IPS DF 6.9 (cell line): ENCODE measurements around the gene SHMT1.
"Not testable (repeated sequence)": the region's sequence is repeated elsewhere in the genome, so short reads cannot be mapped to it uniquely, and the experiment has no call there.

Experiments used
- DNase-seq: peaks from one replicate; pipeline ENCODE4 v3.0.0-alpha.2; 2013; ENCODE audit warnings: low read depth, low spot score
- H3K27ac ChIP-seq: one replicate; pipeline ENCODE4 v1.5.1; 2013; ENCODE audit warnings: low read length, control low read depth
- H3K27me3 ChIP-seq: 2 replicates; pipeline ENCODE4 v1.6.1; 2013; ENCODE audit warnings: mild to moderate bottlenecking, low read length; ENCODE audit not compliant: control insufficient read depth, insufficient read depth
- H3K36me3 ChIP-seq: 2 replicates; pipeline ENCODE4 v1.6.1; 2013; ENCODE audit warnings: low read length; ENCODE audit not compliant: control insufficient read depth, insufficient read depth
- H3K4me1 ChIP-seq: 2 replicates; pipeline ENCODE4 v1.6.1; 2013; ENCODE audit warnings: low read length; ENCODE audit not compliant: control insufficient read depth, insufficient read depth
- H3K4me3 ChIP-seq: 2 replicates; pipeline ENCODE4 v1.5.1; 2013; ENCODE audit warnings: mild to moderate bottlenecking, low read length
- H3K9me3 ChIP-seq: 2 replicates; pipeline ENCODE4 v1.6.1; 2013; ENCODE audit warnings: low read length, inconsistent platforms; ENCODE audit not compliant: control insufficient read depth, insufficient read depth
- WGBS: extraction: QIAGEN DNeasy Blood & Tissue Kit; methylation state at CpG from one replicate; pipeline ENCODE4 v1.1.7; 2013; ENCODE audit warnings: mixed read lengths, missing lambda C conversion rate; ENCODE audit not compliant: insufficient read length, insufficient coverage; 5-methylcytosine and 5-hydroxymethylcytosine counted together

SHMT1 gene

GRCh38 chr17:18360518-18360917 lies 2.8 kb downstream of the SHMT1 start:
- Histone ChIP-seq H3K27me3 (0 out of 2 replicates have a peak, but pooled peaks cover 2% of the 10 kb centered on the region), H3K4me1 (no peaks in the 10 kb centered on the region), H3K27ac (no peak overlapping the region), H3K4me3 (no peak overlapping the region), H3K36me3 (peaks cover 2% of the 10 kb centered on the region; the same call in 1 of the 2 replicates), H3K9me3 (no peaks in the 10 kb centered on the region)
- no peak for DNase-seq
- WGBS, result no CpG with 5 or more reads among the region's 8 CpGs

DNA sequence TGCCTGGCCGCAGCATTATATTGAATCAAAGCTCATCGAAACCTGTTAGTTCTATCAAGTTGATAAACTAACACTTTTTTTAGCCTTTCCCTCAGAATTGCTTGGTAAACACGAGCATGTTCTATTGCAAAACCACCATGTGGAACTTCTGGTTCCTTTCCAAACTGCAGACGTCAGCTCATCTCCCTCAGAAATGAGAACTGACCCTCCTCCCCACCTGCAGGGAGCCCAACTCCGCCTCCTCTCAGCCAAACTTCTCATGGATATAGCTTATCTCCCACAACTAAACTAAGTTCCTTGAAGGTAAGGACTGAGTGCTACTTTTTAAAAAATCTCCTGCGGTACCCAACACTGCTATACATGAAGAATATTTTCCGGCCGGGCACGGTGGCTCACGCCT lies 6.7 kb downstream of the SHMT1 start:
- Histone ChIP-seq H3K4me1 (no peaks in the 10 kb centered on the region), H3K27me3 (no peaks in the 10 kb centered on the region), H3K27ac (no peak overlapping the region), H3K4me3 (no peak overlapping the region), H3K36me3 (peaks cover 13% of the 10 kb centered on the region), H3K9me3 (no peaks in the 10 kb centered on the region)
- DNase-seq, result no peak
- no CpG with 5 or more reads among the region's 10 CpGs for WGBS

GRCh38 chr17:18353541-18353940 lies 9.8 kb downstream of the SHMT1 start:
- H3K27ac ChIP-seq, result no peak overlapping the region
- no CpG with 5 or more reads among the region's 6 CpGs for WGBS
- DNase-seq, result no peak
- no peak overlapping the region for H3K4me3 ChIP-seq
- peaks cover 17% of the 10 kb centered on the region for H3K36me3 ChIP-seq
- H3K4me1 ChIP-seq, result no peaks in the 10 kb centered on the region
- H3K27me3 ChIP-seq, result no peaks in the 10 kb centered on the region
- no peaks in the 10 kb centered on the region for H3K9me3 ChIP-seq

- peaks cover 50% of the 10 kb centered on the region for H3K36me3 ChIP-seq
These were observed 19.3 kb downstream of the SHMT1 start for GRCh38 chr17:18344021-18344420.

DNA sequence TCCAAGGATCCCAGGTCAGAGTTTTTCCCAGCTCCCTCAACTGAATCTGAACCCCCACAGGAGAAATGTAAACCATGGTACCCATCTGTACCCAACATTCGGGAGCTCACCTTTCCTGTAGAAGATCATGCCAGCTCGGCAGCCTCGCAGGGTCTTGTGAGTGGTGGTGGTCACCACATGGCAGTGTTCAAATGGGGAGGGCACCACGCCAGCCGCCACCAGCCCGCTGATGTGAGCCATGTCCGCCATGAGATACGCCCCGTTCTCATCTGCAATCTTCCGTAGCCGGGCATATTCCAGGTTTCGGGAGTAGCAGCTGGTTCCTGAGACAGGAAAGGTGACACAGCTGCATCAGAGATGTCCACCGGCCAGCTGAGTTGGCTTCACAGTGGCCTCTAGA lies 23.4 kb downstream of the SHMT1 start:
- no CpG with 5 or more reads among the region's 13 CpGs for WGBS
- Histone ChIP-seq H3K27ac (no peak overlapping the region), H3K4me1 (no peaks in the 10 kb centered on the region), H3K4me3 (no peak overlapping the region), H3K9me3 (no peaks in the 10 kb centered on the region), H3K27me3 (no peaks in the 10 kb centered on the region), H3K36me3 (peaks cover 31% of the 10 kb centered on the region)
- no peak for DNase-seq

More at GRCh38 chr17:18344021-18344420, 19.3 kb downstream of the SHMT1 start:
- Histone ChIP-seq H3K27ac (no peak overlapping the region), H3K9me3 (no peaks in the 10 kb centered on the region), H3K4me1 (no peaks in the 10 kb centered on the region), H3K4me3 (no peak overlapping the region), H3K27me3 (no peaks in the 10 kb centered on the region)
- no peak for DNase-seq
- no CpG with 5 or more reads among the region's 5 CpGs for WGBS

GRCh38 chr17:18338158-18338557 lies 25.2 kb downstream of the SHMT1 start:
- not testable (repeated sequence) for H3K27me3 ChIP-seq, H3K4me3 ChIP-seq, H3K4me1 ChIP-seq, H3K27ac ChIP-seq, H3K9me3 ChIP-seq, DNase-seq
- no CpG with 5 or more reads among the region's 25 CpGs for WGBS
- H3K36me3 ChIP-seq, result peaks cover 36% of the 10 kb centered on the region

DNA sequence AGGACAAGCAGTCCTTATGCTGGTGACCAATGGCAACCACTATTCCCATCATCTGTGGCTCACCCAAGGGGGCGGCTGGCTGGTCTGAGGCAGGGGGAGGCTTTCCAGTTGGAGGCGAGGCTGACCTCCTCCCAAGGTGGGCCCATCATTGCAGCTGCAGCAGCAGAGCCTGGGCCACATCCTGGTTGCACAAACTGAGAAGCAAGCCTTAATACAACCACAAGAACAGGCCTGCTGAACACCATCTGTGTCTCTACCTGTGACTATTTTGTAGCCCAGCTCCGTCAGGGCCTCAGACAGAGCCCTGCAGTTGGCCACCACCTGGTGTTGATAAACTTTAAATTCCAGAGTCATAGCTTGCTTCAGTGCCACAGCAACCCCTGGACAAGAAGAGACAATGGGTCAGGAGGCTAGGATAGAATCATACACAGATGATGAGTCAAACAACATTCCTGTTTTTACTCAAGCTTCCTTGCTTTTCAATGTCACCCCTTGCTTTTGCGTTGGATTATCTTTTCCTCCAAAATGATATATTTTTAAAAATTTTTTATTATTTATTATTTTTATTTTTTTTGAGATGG lies 30.4 kb downstream of the SHMT1 start:
- WGBS, result no CpG with 5 or more reads among the region's 4 CpGs
- H3K36me3 ChIP-seq, result peaks cover 27% of the 10 kb centered on the region
- H3K4me1 ChIP-seq, result no peaks in the 10 kb centered on the region; the same call in 1 of the 2 replicates
- no peak overlapping the region for H3K27ac ChIP-seq
- no peak for DNase-seq
- H3K4me3 ChIP-seq, result no peak overlapping the region
- H3K27me3 ChIP-seq, result no peaks in the 10 kb centered on the region
- no peaks in the 10 kb centered on the region for H3K9me3 ChIP-seq

GRCh38 chr17:18331879-18332278 lies 31.5 kb downstream of the SHMT1 start:
- WGBS, result no CpG with 5 or more reads among the region's 9 CpGs
- Histone ChIP-seq H3K4me1 (no peaks in the 10 kb centered on the region; the same call in 1 of the 2 replicates), H3K9me3 (no peaks in the 10 kb centered on the region), H3K36me3 (peaks cover 27% of the 10 kb centered on the region), H3K27me3 (no peaks in the 10 kb centered on the region), H3K27ac (no peak overlapping the region), H3K4me3 (no peak overlapping the region)
- DNase-seq, result no peak

DNA sequence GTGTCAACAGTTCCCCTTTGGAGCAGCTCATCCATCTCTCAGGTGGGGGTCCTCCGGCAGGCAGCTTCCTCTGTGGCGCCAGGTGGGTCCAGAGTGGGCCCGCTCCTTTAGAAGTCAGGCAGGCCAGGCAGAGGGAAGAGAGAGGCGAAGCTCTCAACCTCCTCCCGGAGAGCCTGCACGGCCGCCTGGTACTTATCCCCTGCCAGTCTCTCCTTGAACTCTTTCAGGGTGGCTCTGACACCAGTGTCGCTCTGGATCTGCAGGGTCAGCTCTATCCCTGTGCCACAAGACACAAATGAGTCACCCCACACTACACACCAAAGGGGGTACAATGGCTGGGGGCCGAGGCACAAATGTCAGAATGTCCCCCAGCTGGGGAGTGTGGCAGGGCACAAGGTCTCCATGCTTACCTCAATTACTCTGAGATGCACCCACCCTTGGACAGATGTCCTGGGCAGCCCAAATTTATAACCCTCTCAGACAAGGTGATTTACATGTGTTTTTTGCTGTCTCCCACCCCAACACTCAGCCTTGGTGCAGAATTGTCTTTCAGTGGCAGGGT lies 34.6 kb downstream of the SHMT1 start:
- H3K4me1 ChIP-seq, result no peaks in the 10 kb centered on the region; the same call in 1 of the 2 replicates
- no CpG with 5 or more reads among the region's 9 CpGs for WGBS
- no peaks in the 10 kb centered on the region for H3K9me3 ChIP-seq
- H3K27me3 ChIP-seq, result no peaks in the 10 kb centered on the region
- no peak overlapping the region for H3K27ac ChIP-seq
- H3K36me3 ChIP-seq, result peaks cover 15% of the 10 kb centered on the region
- H3K4me3 ChIP-seq, result no peak overlapping the region
- no peak for DNase-seq

GRCh38 chr17:18327556-18327955 lies 35.8 kb downstream of the SHMT1 start:
- no peaks in the 10 kb centered on the region for H3K9me3 ChIP-seq
- H3K36me3 ChIP-seq, result peaks cover 12% of the 10 kb centered on the region
- DNase-seq, result no peak
- H3K4me1 ChIP-seq, result no peaks in the 10 kb centered on the region; the same call in 1 of the 2 replicates
- no CpG with 5 or more reads among the region's 10 CpGs for WGBS
- no peaks in the 10 kb centered on the region for H3K27me3 ChIP-seq
- H3K4me3 ChIP-seq, result no peak overlapping the region
- H3K27ac ChIP-seq, result no peak overlapping the region

DNA sequence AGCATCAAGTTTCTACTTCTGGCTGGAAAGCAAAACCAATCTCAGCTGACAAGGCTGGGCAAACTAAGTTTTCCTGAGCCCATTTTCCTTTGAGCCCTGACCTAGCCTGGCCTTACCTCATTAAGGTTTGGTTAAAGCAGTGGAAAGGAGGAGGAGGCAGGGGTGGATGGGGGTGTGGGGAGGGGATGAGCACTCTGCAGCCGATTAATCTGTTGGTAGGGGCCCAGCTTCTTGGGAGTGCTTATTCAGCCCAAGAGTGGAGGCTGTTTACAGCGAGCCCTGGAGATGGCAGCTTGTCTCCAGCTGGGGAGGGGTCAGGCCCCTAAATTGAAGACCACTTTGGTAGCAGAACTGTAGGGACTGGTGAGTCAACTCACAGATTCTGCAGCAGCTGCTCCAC lies 36.3 kb downstream of the SHMT1 start:
- no CpG with 5 or more reads among the region's 2 CpGs for WGBS
- H3K27ac ChIP-seq, result no peak overlapping the region
- H3K27me3 ChIP-seq, result no peaks in the 10 kb centered on the region
- H3K9me3 ChIP-seq, result no peaks in the 10 kb centered on the region
- H3K36me3 ChIP-seq, result peaks cover 7% of the 10 kb centered on the region
- H3K4me3 ChIP-seq, result no peak overlapping the region
- DNase-seq, result no peak
- no peaks in the 10 kb centered on the region for H3K4me1 ChIP-seq
